Psoas muscle (tissue), 8 donors: Measurements from ENCODE around the gene CARD19. TPM values are rescaled to one million over a fixed set of nuclear protein-coding genes. Genes with fewer than 3 reads are reported as not detected.
"Not testable (repeated sequence)": the region's sequence is repeated elsewhere in the genome, so short reads cannot be mapped to it uniquely, and the experiment has no call there.

ENCODE experiments used
- ATAC-seq, 4 donors: fragments of 200-7000 bp; cut with Tn5 transposase; one replicate each; pipeline ENCODE4 v1.9.1; 2020; ENCODE audit warnings: moderate library complexity in 3 of 4, mild to moderate bottlenecking in 2 of 4
- DNase-seq, 2 donors: peaks; one replicate each; pipeline ENCODE4 v3.0.0-alpha.2; 2020
- H3K27ac ChIP-seq: fragments of 200-600 bp; one replicate; pipeline ENCODE4 v1.8.0; 2022
- H3K27me3 ChIP-seq, 3 donors: fragments of 200-600 bp in 1 of 3; one replicate each; pipeline versions ENCODE4 v1.6.1 to v1.8.0; 2013 to 2022; ENCODE audit warnings: low read length in 2 of 3, mild to moderate bottlenecking in 2 of 3, moderate library complexity in 1 of 3; ENCODE audit not compliant: insufficient read depth in 3 of 3
- H3K36me3 ChIP-seq, 2 donors: fragments of 200-600 bp in 1 of 2; one replicate each; pipeline versions ENCODE4 v1.6.1 to v1.8.0; 2013 to 2022; ENCODE audit warnings: low read depth in 1 of 2, mild to moderate bottlenecking in 1 of 2, moderate library complexity in 1 of 2; ENCODE audit not compliant: insufficient read depth in 1 of 2
- H3K4me1 ChIP-seq: fragments of 200-600 bp; one replicate; pipeline ENCODE4 v1.8.0; 2022
- H3K4me3 ChIP-seq: fragments of 200-600 bp; one replicate; pipeline ENCODE4 v1.8.0; 2022; ENCODE audit warnings: mild to moderate bottlenecking
- H3K9me3 ChIP-seq: fragments of 200-600 bp; one replicate; pipeline ENCODE4 v1.8.0; 2022
- CTCF ChIP-seq: fragments of 200-600 bp; IDR thresholded peaks from one replicate; pipeline ENCODE4 v1.8.0; 2022; ENCODE audit warnings: antibody characterized with exemption
- WGBS, 3 donors: extraction: QIAGEN DNeasy Blood & Tissue Kit; methylation state at CpG; one replicate each; pipeline versions ENCODE4 v1.1.6 to v1.1.7; 2013; 5-methylcytosine and 5-hydroxymethylcytosine counted together
- intact Hi-C, 2 donors: fragments of 100-400 bp; cut with DNase I; formaldehyde crosslinking; loops; one replicate each; pipeline versions ENCODE4 v1.11.0 to v1.14.2; 2022
- polyA plus RNA-seq, 3 donors: library from polyadenylated mRNA; stranded (reverse); fragments of 200-250 nt; gene quantifications; one replicate each; pipeline ENCODE4 v1.2.3, GENCODE V29; 2013
- total RNA-seq, 4 donors: library from RNA; stranded (reverse); fragmentation: NEBNext Ultra II Directional in 2 of 4; extraction: Animal tissue kit (Norgen Biotek cat#: 25700) in 2 of 4; gene quantifications; one replicate each; pipeline versions ENCODE4 v1.2.1 to v1.2.4, GENCODE V29; 2021 to 2023
- donor health status: healthy with polysubstance abuse.
- donor health status: DM: no; HTN: no; CAD: no; lungs with moderate emphysema.
- donor health status: Bipolar disorder and iron deficiency.
- donor health status: healthy.
- donor health status: DM: yes; HTN: yes; CAD: no.
- donor health status: DM: no; HTN: no; CAD: no.
- donor health status: DM: no; HTN: no; CAD: no.
- donor health status: DM: yes; HTN: yes; CAD: no.

Gene CARD19
- total and polyA plus RNA-seq, 7 donors, result 27.9 to 86.3 (median 46.7) TPM

GRCh38 chr9:93141771-93142483, 45.9 kb downstream of the CARD19 start:
- ATAC-seq (peak in 1 of 4 donors; percentile 7), DNase-seq (no peak)
- Histone ChIP-seq H3K27ac (peak overlapping the region; percentile 50), H3K4me3 (no peak overlapping the region), H3K9me3 (no peaks in the 10 kb centered on the region), H3K36me3 (no peaks in the 10 kb centered on the region), H3K4me1 (peaks cover 14% of the 10 kb centered on the region), H3K27me3 (no peaks in the 10 kb centered on the region)
- intact Hi-C loops, result loop anchor here (2.0 to 5.0 kb wide), 2 partner anchors 33 to 35 kb away; no protein-coding TSS in a partner anchor
- 44 to 62% (median 45%) methylated on average over 8 of the region's 8 CpGs for WGBS, 3 donors
- no peak for TF ChIP-seq CTCF

- intact Hi-C loops, result loop anchor here (2.0 to 5.0 kb wide), 2 partner anchors 31 to 37 kb away; no protein-coding TSS in a partner anchor
- 17 to 30% (median 21%) methylated on average over 15 of the region's 15 CpGs for WGBS, 3 donors
- DNase-seq (peak; percentile 40 to 83), ATAC-seq (peak; percentile 73 to 85 (median 80))
- H3K27me3 ChIP-seq, result no peaks in the 10 kb centered on the region
- no peak for TF ChIP-seq CTCF
- no peaks in the 10 kb centered on the region for H3K36me3 ChIP-seq
- H3K4me1 ChIP-seq, result peaks cover 14% of the 10 kb centered on the region
- H3K4me3 ChIP-seq, result no peak overlapping the region
- peak overlapping the region; percentile 76 for H3K27ac ChIP-seq
- H3K9me3 ChIP-seq, result no peaks in the 10 kb centered on the region
Observed at GRCh38 chr9:93143830-93144530, 48.0 kb downstream of the CARD19 start.

GRCh38 chr9:93146696-93147095, 50.7 kb downstream of the CARD19 start:
- H3K27ac ChIP-seq, H3K27me3 ChIP-seq, H3K9me3 ChIP-seq, H3K4me3 ChIP-seq, H3K36me3 ChIP-seq, ATAC-seq, DNase-seq: not testable (repeated sequence)
- 88 to 92% (median 91%) methylated on average over 6 of the region's 6 CpGs for WGBS, 3 donors
- peaks cover 14% of the 10 kb centered on the region for H3K4me1 ChIP-seq
- intact Hi-C loops, result loop anchor here in 1 of 2 donors (1.0 kb wide), 1 partner anchor 37 kb away; no protein-coding TSS in a partner anchor

DNA sequence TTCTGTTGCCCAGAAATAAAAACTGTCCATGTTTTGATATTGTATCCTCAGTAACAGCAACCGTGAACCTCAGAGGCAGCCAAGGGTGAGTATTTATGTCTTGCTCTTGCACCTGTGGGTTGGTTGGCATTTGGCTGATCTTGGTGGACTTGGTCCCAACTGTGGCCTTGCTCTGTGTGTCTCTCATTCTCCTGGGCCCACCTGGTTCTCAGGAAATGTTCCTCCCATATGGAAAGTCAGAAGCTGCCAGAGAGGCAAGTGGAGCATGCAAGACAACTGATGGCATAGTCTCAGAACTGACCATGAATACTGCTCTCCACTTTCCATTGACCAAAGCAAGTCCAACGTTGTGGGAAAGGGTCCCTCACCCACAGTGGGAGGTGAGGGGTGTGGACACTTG, 51.6 kb downstream of the CARD19 start:
- intact Hi-C loops, result loop anchor here in 1 of 2 donors (1.0 kb wide), 1 partner anchor 38 kb away; no protein-coding TSS in a partner anchor
- ATAC-seq, result no peak
- WGBS, 3 donors, result 24 to 38% (median 29%) methylated on average over 2 of the region's 2 CpGs
- Histone ChIP-seq H3K27ac (no peak overlapping the region), H3K4me3 (no peak overlapping the region), H3K9me3 (no peaks in the 10 kb centered on the region), H3K27me3 (no peaks in the 10 kb centered on the region), H3K4me1 (peaks cover 14% of the 10 kb centered on the region), H3K36me3 (no peaks in the 10 kb centered on the region)
- DNase-seq, result no peak
- TF ChIP-seq CTCF, result no peak

- Histone ChIP-seq H3K4me3 (no peak overlapping the region), H3K27me3 (no peaks in the 10 kb centered on the region), H3K36me3 (no peaks in the 10 kb centered on the region), H3K27ac (no peak overlapping the region), H3K4me1 (peaks cover 12% of the 10 kb centered on the region), H3K9me3 (no peaks in the 10 kb centered on the region)
- intact Hi-C loops, result no loop called here
- DNase-seq, result no peak
- 88 to 98% (median 92%) methylated on average over 2 of the region's 2 CpGs for WGBS, 3 donors
- no peak for ATAC-seq
- TF ChIP-seq CTCF, result no peak
Observed at GRCh38 chr9:93148721-93149120, 52.7 kb downstream of the CARD19 start.
